ENCODE measurements around the gene DLGAP4.
A peak's percentile ranks its signal among the peaks of the same experiment; 100 is the strongest.

The DLGAP4 gene

GRCh38 chr20:36574366-36575135 is 268.4 kb downstream of the DLGAP4 start:
- peak overlapping the region; percentile 67 for H3K4me2 ChIP-seq (ENCODE audit: low read depth, low read length, poor library complexity, severe bottlenecking)
- no peak overlapping the region for H2AFZ ChIP-seq (ENCODE audit: low read depth, low read length, severe bottlenecking)
- peak overlapping the region; percentile 75 for H3K27ac ChIP-seq (ENCODE audit: low read depth, low read length)
- no peaks in the 10 kb centered on the region for H3K27me3 ChIP-seq (ENCODE audit: low read length)
- H3K9me2 ChIP-seq (replicated peaks; ENCODE audit: insufficient read depth, low read length) = no peaks in the 10 kb centered on the region
- H3K4me3 ChIP-seq (ENCODE audit: insufficient read depth, low read length, poor library complexity, severe bottlenecking) = peak overlapping the region; percentile 97
- 0 out of 2 replicates have a peak, but pooled peaks cover 3% of the 10 kb centered on the region for H4K20me1 ChIP-seq (ENCODE audit: low read depth, low read length)
- TF ChIP-seq EZH2phosphoT487 (conservative IDR thresholded peaks at IDR 0.05; ENCODE audit: low read length) (no peak), CTCF (IDR thresholded peaks at IDR 0.05; ENCODE audit: insufficient read depth, low read length, poor library complexity, severe bottlenecking) (no peak)
- H3K9me3 ChIP-seq (ENCODE audit: insufficient read depth, low read length) = no peaks in the 10 kb centered on the region
- peak overlapping the region; percentile 99 for H3K9ac ChIP-seq (ENCODE audit: low read length)
- H3K79me2 ChIP-seq (ENCODE audit: insufficient read depth, low read length) = peaks cover 51% of the 10 kb centered on the region
- H3K36me3 ChIP-seq (ENCODE audit: low read length) = no peaks in the 10 kb centered on the region
- H3F3A ChIP-seq (ENCODE audit: insufficient read depth) = peaks cover 20% of the 10 kb centered on the region

GRCh38 chr20:36576081-36576445 is 269.9 kb downstream of the DLGAP4 start:
- TF ChIP-seq CTCF (IDR thresholded peaks at IDR 0.05; ENCODE audit: insufficient read depth, low read length, poor library complexity, severe bottlenecking) = no peak
- Histone ChIP-seq H3K9me2 (replicated peaks; ENCODE audit: insufficient read depth, low read length) (no peaks in the 10 kb centered on the region), H3K79me2 (ENCODE audit: insufficient read depth, low read length) (peaks cover 51% of the 10 kb centered on the region), H3K27me3 (ENCODE audit: low read length) (no peaks in the 10 kb centered on the region), H3K9ac (ENCODE audit: low read length) (no peak overlapping the region), H3F3A (ENCODE audit: insufficient read depth) (peaks cover 20% of the 10 kb centered on the region), H2AFZ (ENCODE audit: low read depth, low read length, severe bottlenecking) (no peak overlapping the region), H3K36me3 (ENCODE audit: low read length) (no peaks in the 10 kb centered on the region), H3K4me2 (ENCODE audit: low read depth, low read length, poor library complexity, severe bottlenecking) (no peak overlapping the region), H3K4me3 (ENCODE audit: insufficient read depth, low read length, poor library complexity, severe bottlenecking) (no peak overlapping the region), H3K9me3 (ENCODE audit: insufficient read depth, low read length) (no peaks in the 10 kb centered on the region), H3K27ac (ENCODE audit: low read depth, low read length) (no peak overlapping the region), H4K20me1 (ENCODE audit: low read depth, low read length) (0 out of 2 replicates have a peak, but pooled peaks cover 3% of the 10 kb centered on the region)
